ENCODE results near the gene ARID1B.

Gene ARID1B

DNA sequence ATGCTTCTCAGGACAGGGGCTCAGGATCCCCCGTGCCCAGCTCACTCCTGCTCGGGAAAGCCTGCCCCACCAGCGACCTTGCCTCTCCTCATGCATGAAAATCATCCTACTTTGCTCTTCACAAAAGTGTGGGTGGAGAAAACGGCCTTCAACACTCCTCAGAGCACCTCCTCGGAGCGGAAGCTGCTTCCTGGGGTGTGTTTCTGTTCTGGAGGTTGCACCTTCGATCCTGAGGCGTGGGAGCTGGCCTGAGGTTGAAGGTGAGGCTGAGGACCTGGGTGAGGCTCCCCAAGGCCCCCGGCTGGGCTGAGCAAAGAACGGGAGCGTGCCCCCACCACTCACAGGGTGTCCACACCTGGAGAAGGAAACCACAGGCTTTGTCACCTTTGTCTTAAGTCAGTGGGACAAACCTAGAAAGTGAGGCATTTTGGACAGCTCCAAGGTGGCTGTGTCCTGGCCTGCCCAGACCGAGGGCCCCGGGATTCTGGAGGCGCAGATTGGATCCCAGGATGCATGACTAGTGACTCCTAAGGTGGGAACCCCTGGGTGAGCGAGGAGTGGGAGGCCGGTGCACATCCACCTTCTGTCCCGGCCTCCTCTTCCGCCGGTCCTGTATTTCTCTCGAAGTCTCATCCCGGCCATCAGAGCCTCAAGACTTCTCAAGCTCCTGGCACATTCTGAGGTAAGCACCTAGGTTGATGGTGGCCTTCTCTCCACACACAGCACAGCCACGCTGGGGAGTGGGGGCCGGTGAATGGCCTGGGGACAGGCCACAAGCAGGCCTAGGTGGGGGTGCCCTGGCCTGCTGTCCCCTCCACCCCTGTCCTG lies 441.4 kb downstream of the ARID1B start:
- DNase-seq (ENCODE audit: low read depth in 1 of 2, low spot score in 1 of 2): no peak

- DNase-seq (ENCODE audit: low read depth in 1 of 2, low spot score in 1 of 2): no peak
Measured at GRCh38 chr6:157219201-157220200, 442.3 kb downstream of the ARID1B start.

- no peak for DNase-seq (ENCODE audit: low read depth in 1 of 2, low spot score in 1 of 2)
Measured at GRCh38 chr6:157220485-157220884, 443.3 kb downstream of the ARID1B start.

DNA sequence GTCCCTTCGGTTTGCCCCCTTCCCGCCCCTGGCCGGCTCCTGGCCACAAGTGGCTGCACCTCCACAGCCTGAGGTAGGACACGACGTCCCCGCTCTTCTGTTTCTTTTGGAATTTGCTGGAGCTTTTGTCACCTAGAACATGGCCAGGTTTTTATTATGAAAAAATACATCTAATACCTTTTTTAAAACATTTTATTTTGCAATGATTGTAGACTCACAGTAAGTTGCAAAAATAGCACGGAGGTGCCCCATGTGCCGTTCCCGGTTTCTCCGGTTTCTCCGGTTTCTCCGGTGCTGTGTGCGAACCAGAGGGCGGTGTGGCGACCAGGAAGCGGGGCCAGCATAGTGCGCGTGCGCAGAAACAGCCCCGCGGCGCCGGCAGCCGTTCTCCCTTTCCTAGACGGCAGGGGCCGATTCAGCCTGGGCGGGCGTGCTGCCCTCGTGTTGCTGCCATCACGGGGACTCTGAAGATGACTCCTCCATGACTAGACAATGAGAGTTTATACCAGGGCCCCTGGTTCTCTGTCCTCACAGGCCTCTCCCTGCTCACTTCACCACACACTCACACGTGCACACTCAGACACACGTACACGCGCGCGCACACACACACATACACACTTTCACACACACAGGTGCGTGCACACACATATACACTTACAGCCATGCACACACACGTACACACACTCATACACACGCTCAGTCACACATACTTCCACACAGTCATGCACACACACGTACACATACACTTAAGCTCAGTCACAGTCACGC lies 444.1 kb downstream of the ARID1B start:
- peak; percentile 64 to 80 for DNase-seq (ENCODE audit: low read depth in 1 of 2, low spot score in 1 of 2)

- no peak for DNase-seq (ENCODE audit: low read depth in 1 of 2, low spot score in 1 of 2)
Measured at GRCh38 chr6:157221817-157222175, 444.6 kb downstream of the ARID1B start.

DNA sequence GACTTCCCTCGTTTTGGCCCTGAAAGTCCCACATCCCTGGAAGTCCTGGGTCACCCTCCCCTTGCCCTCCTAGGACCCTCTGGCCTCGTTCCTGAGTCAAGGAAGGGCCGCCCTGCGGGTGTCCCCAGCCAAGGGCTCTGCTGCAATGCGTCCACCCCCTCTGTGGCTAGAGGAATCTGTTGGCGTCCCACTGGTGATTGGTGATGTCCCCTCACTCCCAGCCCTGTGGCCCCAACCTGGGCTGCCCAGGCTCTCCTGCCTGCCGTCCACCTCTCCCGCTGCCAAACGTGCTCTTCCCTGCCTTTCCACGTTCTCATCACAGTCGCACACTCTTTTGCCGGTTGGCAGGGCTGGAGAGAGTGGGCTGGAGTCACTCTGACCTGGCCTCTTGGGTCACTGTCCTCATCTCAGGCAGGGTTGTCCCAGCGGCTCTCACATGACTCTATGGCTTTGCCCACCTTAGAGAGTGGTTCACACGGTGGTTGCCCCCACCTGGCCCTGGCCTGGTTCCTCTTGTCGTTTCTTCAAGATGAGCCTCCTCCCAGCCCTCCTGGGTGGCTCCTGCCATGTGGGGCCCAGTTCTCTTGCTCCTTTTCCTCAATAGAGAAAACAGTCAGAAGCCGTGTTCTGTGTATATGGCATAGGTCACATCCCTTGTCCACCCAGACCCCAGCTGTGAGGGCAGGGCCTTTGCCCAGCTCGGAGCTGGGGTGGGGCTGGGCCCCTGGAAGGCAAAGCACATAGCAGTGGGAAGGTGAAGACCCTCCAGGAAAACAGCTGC lies 445.2 kb downstream of the ARID1B start:
- no peak for DNase-seq (ENCODE audit: low read depth in 1 of 2, low spot score in 1 of 2)

DNA sequence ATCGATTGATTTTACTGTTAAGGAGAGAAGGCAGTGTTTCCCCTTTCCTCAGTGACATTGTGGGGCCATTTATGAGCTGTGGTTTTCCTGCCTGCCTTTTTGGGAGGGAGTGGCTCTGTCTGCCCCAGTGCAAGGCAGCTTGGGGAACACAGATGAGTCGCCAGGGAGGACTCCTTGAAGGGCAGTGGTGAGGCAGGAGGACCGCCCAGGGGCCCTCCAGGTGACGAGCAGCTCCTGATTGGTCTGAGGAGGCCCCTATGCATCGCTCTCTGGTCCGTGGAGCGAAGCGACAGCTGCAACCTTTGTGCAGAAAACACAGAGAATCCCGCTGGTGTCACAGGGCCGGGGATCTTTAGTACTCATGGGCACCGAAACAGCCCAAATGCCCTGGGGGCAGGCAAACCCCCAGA lies 445.8 kb downstream of the ARID1B start:
- no peak for DNase-seq (ENCODE audit: low read depth in 1 of 2, low spot score in 1 of 2)

GRCh38 chr6:157223511-157223910 lies 446.3 kb downstream of the ARID1B start:
- no peak for DNase-seq (ENCODE audit: low read depth in 1 of 2, low spot score in 1 of 2)

GRCh38 chr6:157224178-157224950 lies 447.2 kb downstream of the ARID1B start:
- DNase-seq (ENCODE audit: low read depth in 1 of 2, low spot score in 1 of 2): no peak

DNA sequence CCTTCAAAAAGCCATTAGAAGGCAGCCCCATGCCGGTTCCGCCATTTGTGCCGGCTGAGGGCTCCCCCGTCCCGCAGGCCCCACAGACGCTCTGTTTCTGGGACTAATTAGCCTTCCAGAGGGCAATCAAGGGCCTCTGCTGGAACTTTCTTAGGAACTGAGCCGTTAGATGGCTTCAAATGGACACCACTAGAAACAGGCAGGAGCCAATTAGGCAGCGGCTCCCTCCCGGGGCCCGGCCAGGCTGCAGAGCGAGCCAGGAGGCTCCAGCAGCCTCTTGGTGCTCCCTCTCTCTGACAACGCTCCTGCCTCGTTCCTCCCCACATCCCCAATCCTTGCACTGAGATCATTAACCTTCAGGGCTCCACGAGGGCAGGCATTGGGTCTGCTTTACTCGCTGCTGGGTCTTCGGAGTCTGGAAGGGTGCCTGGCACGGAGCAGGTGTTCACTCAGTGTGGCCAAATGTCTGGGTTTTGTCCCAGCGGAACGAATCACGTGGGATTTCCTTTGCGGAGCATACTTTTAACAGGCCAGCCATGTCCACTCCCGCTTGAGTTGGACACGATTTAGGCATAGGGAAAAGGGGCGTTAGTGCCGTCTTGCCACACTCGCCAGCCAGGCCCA lies 447.9 kb downstream of the ARID1B start:
- no peak for DNase-seq (ENCODE audit: low read depth in 1 of 2, low spot score in 1 of 2)

DNA sequence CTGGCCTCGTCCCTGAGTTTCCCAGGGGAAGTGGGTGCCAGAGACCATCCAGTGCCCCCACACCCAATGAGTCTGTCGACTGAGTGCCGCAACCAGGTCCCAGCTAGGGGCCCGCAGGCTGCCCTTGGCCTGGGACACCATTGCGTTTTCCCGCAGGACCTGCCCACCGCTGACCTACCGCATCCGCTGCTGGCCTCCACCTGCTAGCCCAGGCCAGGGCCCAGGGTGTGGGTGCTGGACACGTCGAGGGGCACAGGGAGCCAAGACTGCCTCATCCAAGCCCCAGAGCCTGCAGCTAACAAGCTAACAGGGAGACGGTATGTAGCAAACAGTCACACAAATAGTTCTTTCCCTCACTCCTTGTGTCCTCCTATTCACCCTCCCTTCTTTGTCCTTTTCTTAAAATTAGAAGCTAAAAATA lies 448.4 kb downstream of the ARID1B start:
- DNase-seq (ENCODE audit: low read depth in 1 of 2, low spot score in 1 of 2): no peak

DNA sequence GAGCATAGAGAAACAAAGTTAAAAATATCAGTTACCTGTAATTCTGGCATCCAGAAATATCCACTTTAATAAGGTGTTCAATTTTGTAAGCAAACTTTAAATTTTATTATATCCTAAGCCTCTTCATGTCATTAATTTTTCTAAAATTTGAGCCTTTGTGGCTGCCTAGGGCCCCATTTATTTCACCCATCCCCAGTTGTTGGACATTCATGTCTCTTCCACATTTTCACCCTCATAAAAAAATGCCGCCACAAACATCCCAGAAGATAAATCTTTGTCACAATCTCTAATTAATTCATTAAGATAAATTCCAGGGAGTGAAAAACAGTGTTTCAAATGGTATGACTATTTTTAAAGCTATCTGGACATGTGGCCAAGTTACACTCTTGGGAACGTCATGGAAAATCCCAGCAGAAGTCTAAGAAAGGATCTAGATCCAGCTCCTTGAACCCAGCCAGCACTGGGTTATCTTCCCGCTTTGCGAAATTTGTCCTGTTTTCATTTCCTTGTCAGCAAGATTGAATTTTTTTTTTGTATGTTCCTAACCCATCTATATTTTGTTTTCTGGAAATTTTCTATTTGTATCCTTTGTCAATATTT lies 448.9 kb downstream of the ARID1B start:
- DNase-seq (ENCODE audit: low read depth in 1 of 2, low spot score in 1 of 2): no peak

DNA sequence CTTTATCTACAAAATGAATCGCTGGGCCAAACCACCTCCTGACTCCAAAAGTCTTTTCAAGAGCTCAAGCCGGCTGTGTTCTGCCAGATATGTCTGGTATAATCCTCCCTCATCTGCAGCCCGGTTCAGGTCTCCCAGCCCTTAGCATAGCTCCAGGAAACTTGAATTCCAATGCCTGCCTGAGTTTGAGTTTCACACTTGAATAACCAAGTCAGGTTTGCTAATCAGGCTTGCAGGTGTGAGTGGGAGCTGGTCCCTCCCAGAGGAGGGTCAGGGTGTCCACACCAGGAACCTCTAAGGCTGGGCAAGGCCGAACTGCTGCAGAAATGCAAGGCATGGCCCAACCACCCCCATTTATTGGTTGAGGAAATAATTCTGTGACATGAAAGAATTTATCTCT lies 449.6 kb downstream of the ARID1B start:
- DNase-seq (ENCODE audit: low read depth in 1 of 2, low spot score in 1 of 2): no peak

DNA sequence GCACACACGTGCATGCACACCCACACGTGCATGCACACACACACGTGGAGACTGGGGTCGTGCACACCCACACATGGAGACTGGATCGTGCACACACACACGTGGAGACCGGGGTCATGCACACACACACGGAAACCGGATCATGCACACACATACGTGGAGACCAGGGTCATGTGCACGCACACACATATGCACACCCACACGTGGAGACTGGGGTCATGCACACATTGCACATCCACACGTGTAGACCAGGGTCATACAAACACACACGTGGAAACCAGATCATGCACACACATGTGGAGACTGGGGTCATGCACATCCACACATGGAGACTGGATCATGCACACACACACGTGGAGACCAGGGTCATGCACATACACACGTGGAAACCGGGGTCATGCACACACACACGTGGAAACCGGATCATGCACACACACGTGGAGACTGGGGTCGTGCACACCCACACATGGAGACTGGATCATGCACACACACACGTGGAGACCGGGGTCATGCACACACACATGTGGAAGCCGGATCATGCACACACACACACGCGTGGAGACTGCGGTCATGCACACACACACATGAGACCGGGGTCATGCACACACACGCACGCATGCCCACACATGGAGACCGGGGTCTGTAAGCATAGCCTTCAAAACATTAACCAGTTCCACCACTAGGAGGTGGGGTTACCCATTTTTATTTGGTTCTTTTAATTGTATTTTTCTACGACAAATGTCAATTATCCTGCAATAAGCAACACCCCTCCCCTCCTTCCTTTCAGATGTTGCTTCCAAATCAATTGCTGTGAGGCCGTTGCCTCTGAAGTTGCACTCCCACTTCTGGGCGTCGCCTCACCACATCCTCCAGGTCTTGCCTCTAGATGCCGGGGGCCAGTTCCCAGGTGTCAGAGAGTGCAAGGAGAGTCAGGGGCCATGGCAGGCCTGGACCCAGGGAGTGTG lies 450.3 kb downstream of the ARID1B start:
- no peak for DNase-seq (ENCODE audit: low read depth in 1 of 2, low spot score in 1 of 2)

GRCh38 chr6:157228426-157229131 lies 451.4 kb downstream of the ARID1B start:
- no peak for DNase-seq (ENCODE audit: low read depth in 1 of 2, low spot score in 1 of 2)

GRCh38 chr6:157229132-157229618 lies 452.0 kb downstream of the ARID1B start:
- no peak for DNase-seq (ENCODE audit: low read depth in 1 of 2, low spot score in 1 of 2)

GRCh38 chr6:157229713-157230112 lies 452.5 kb downstream of the ARID1B start:
- DNase-seq (ENCODE audit: low read depth in 1 of 2, low spot score in 1 of 2): no peak
